ENCODE data around the gene NDUFV1.

NDUFV1 gene

DNA sequence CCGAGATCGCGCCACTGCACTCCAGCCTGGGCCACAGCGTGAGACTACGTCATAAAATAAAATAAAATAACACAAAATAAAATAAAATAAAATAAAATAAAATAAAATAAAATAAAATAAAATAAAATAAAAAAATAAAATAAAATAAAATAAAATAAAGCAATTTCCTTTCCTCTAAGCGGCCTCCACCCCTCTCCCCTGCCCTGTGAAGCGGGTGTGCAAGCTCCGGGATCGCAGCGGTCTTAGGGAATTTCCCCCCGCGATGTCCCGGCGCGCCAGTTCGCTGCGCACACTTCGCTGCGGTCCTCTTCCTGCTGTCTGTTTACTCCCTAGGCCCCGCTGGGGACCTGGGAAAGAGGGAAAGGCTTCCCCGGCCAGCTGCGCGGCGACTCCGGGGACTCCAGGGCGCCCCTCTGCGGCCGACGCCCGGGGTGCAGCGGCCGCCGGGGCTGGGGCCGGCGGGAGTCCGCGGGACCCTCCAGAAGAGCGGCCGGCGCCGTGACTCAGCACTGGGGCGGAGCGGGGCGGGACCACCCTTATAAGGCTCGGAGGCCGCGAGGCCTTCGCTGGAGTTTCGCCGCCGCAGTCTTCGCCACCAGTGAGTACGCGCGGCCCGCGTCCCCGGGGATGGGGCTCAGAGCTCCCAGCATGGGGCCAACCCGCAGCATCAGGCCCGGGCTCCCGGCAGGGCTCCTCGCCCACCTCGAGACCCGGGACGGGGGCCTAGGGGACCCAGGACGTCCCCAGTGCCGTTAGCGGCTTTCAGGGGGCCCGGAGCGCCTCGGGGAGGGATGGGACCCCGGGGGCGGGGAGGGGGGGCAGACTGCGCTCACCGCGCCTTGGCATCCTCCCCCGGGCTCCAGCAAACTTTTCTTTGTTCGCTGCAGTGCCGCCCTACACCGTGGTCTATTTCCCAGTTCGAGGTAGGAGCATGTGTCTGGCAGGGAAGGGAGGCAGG lies 23.2 kb upstream of the NDUFV1 start, which contains the start of gene GSTP1:
Gene GSTP1, plus strand, starts transcription at position 566 of the 958 bp plus-strand sequence. Its CDS starts 32 bp downstream, at position 598.
- peak; percentile 69 for TF ChIP-seq CTCF (IDR thresholded peaks at IDR 0.05)
- no peaks in the 10 kb centered on the region for H3K36me3 ChIP-seq (ENCODE audit: control insufficient read depth, insufficient read depth, low read length)
- peaks cover 5% of the 10 kb centered on the region for H3K4me1 ChIP-seq
- H3K9ac ChIP-seq: peak within 1 kb of the TSS; percentile 28
- H3K79me2 ChIP-seq: no peaks in the 10 kb centered on the region
- peak within 1 kb of the TSS; percentile 75 for H3K4me2 ChIP-seq (ENCODE audit: low read length)
- H2AFZ ChIP-seq: peak within 1 kb of the TSS; percentile 75
- no peaks in the 10 kb centered on the region for H3K9me3 ChIP-seq (ENCODE audit: control insufficient read depth, low read length)
- peak within 1 kb of the TSS; percentile 57 for H3K4me3 ChIP-seq (ENCODE audit: low read depth, low read length)
- no peaks in the 10 kb centered on the region for H3K27me3 ChIP-seq (ENCODE audit: control insufficient read depth, insufficient read depth, low read length)
- peak within 1 kb of the TSS; percentile 84 for H3K27ac ChIP-seq

DNA sequence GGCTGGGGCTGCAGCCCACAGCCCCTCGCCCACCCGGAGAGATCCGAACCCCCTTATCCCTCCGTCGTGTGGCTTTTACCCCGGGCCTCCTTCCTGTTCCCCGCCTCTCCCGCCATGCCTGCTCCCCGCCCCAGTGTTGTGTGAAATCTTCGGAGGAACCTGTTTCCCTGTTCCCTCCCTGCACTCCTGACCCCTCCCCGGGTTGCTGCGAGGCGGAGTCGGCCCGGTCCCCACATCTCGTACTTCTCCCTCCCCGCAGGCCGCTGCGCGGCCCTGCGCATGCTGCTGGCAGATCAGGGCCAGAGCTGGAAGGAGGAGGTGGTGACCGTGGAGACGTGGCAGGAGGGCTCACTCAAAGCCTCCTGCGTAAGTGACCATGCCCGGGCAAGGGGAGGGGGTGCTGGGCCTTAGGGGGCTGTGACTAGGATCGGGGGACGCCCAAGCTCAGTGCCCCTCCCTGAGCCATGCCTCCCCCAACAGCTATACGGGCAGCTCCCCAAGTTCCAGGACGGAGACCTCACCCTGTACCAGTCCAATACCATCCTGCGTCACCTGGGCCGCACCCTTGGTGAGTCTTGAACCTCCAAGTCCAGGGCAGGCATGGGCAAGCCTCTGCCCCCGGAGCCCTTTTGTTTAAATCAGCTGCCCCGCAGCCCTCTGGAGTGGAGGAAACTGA lies 22.4 kb upstream of the NDUFV1 start:
- no peaks in the 10 kb centered on the region for H3K36me3 ChIP-seq (ENCODE audit: control insufficient read depth, insufficient read depth, low read length)
- peak overlapping the region; percentile 75 for H2AFZ ChIP-seq
- peak overlapping the region; percentile 75 for H3K4me2 ChIP-seq (ENCODE audit: low read length)
- H3K4me1 ChIP-seq: peaks cover 5% of the 10 kb centered on the region
- peak overlapping the region; percentile 84 for H3K27ac ChIP-seq
- H3K9me3 ChIP-seq (ENCODE audit: control insufficient read depth, low read length): no peaks in the 10 kb centered on the region
- no peak for TF ChIP-seq CTCF (IDR thresholded peaks at IDR 0.05)
- peak overlapping the region; percentile 57 for H3K4me3 ChIP-seq (ENCODE audit: low read depth, low read length)
- no peak overlapping the region for H3K9ac ChIP-seq
- no peaks in the 10 kb centered on the region for H3K79me2 ChIP-seq
- no peaks in the 10 kb centered on the region for H3K27me3 ChIP-seq (ENCODE audit: control insufficient read depth, insufficient read depth, low read length)

- Histone ChIP-seq H3K27me3 (ENCODE audit: control insufficient read depth, insufficient read depth, low read length) (no peaks in the 10 kb centered on the region), H2AFZ (no peak overlapping the region), H3K9ac (no peak overlapping the region), H3K4me1 (peaks cover 5% of the 10 kb centered on the region), H3K4me3 (ENCODE audit: low read depth, low read length) (peak overlapping the region; percentile 57), H3K36me3 (ENCODE audit: control insufficient read depth, insufficient read depth, low read length) (no peaks in the 10 kb centered on the region), H3K9me3 (ENCODE audit: control insufficient read depth, low read length) (no peaks in the 10 kb centered on the region), H3K79me2 (no peaks in the 10 kb centered on the region), H3K27ac (peak overlapping the region; percentile 84), H3K4me2 (ENCODE audit: low read length) (peak overlapping the region; percentile 75)
- TF ChIP-seq CTCF (IDR thresholded peaks at IDR 0.05): no peak
Observed at GRCh38 chr11:67584881-67585873, 21.6 kb upstream of the NDUFV1 start.

DNA sequence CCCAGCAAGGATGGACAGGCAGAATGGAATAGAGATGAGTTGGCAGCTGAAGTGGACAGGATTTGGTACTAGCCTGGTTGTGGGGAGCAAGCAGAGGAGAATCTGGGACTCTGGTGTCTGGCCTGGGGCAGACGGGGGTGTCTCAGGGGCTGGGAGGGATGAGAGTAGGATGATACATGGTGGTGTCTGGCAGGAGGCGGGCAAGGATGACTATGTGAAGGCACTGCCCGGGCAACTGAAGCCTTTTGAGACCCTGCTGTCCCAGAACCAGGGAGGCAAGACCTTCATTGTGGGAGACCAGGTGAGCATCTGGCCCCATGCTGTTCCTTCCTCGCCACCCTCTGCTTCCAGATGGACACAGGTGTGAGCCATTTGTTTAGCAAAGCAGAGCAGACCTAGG lies 20.8 kb upstream of the NDUFV1 start:
- Histone ChIP-seq H3K9me3 (ENCODE audit: control insufficient read depth, low read length) (no peaks in the 10 kb centered on the region), H3K27ac (no peak overlapping the region), H3K27me3 (ENCODE audit: control insufficient read depth, insufficient read depth, low read length) (no peaks in the 10 kb centered on the region), H3K4me3 (ENCODE audit: low read depth, low read length) (no peak overlapping the region), H3K9ac (no peak overlapping the region), H3K4me2 (ENCODE audit: low read length) (no peak overlapping the region), H2AFZ (no peak overlapping the region), H3K79me2 (no peaks in the 10 kb centered on the region), H3K36me3 (ENCODE audit: control insufficient read depth, insufficient read depth, low read length) (no peaks in the 10 kb centered on the region), H3K4me1 (peaks cover 5% of the 10 kb centered on the region)
- TF ChIP-seq CTCF (IDR thresholded peaks at IDR 0.05): no peak

Data from parathyroid adenoma (tissue), 2 donors.